K562 (cell line): ENCODE data around the gene SLAMF9. TPM values are rescaled to one million over a fixed set of nuclear protein-coding genes. Genes with fewer than 3 reads are reported as not detected.

Experiments used
- ATAC-seq: fragments of 200-7000 bp; cut with Tn5 transposase; 3 replicates; pipeline ENCODE4 v1.9.1; 2020; ENCODE audit warnings: moderate library complexity
- BruUV-seq: library from RNA; stranded (reverse); fragments of 400-500 nt; replicated peaks from 2 replicates; lab custom pipeline; 2021; lab: Mats Ljungman, UMichigan
- CTCF ChIA-PET: fragments of 300-600 bp; formaldehyde crosslinking; extraction: SDS; loops from one replicate; lab custom pipeline; 2021; ENCODE audit warnings: low intra/inter-chr PET ratio; lab: Yijun Ruan, JAX
- POLR2A ChIA-PET: fragments of 300-600, 350-650 bp; sonication (Branson Sonifier 250); formaldehyde crosslinking; extraction: SDS; loops from one replicate; lab custom pipeline; 2021; ENCODE audit warnings: antibody characterized with exemption, inconsistent platforms; lab: Yijun Ruan, JAX
- DNase-seq, 4 experiments: peaks; one replicate each; pipeline versions ENCODE4 v3.0.0 to v3.0.0-alpha.2; 2011 to 2018; ENCODE audit warnings: low spot score in 3 of 4, mixed read lengths in 3 of 4; ENCODE audit errors: extremely low read depth in 1 of 4
- FAIRE-seq: peaks from 2 replicates; lab custom pipeline; 2011; peaks lifted over from hg19 to GRCh38; lab: Jason Lieb, UNC
- H2AFZ ChIP-seq: 2 replicates; pipeline ENCODE4 v1.6.0; 2011; ENCODE audit warnings: low read depth, low read length, control low read depth, inconsistent platforms
- H3K27ac ChIP-seq: fragments of 200-600 bp; 3 replicates; pipeline ENCODE4 v1.8.0; 2011; ENCODE audit warnings: low read depth, mild to moderate bottlenecking, control low read depth, inconsistent platforms, low read length, moderate library complexity, mixed read lengths; ENCODE audit errors: extremely low read depth
- H3K27me3 ChIP-seq, 2 experiments: fragments of 300-600 bp in 1 of 2; 2 replicates in 1 of 2; 3 replicates in 1 of 2; pipeline versions ENCODE4 v1.6.0 to v1.8.0; 2011; ENCODE audit warnings: inconsistent platforms in 2 of 2, low read length in 2 of 2, mild to moderate bottlenecking in 1 of 2, mixed read lengths in 1 of 2, moderate library complexity in 1 of 2; ENCODE audit not compliant: control insufficient read depth in 2 of 2, insufficient read depth in 2 of 2
- H3K36me3 ChIP-seq: fragments of 300-600 bp; 3 replicates; pipeline ENCODE4 v1.8.0; 2011; ENCODE audit warnings: mild to moderate bottlenecking, low read length, inconsistent platforms; ENCODE audit not compliant: control insufficient read depth, insufficient read depth
- H3K4me1 ChIP-seq, 2 experiments: fragments of 200-600 bp in 1 of 2; replicated peaks in 1 of 2; 2 replicates in 1 of 2; 3 replicates in 1 of 2; pipeline versions ENCODE4 v1.5.1 to v1.8.0; 2011; ENCODE audit warnings: inconsistent platforms in 2 of 2, low read length in 2 of 2, mild to moderate bottlenecking in 1 of 2, mixed read lengths in 1 of 2, moderate library complexity in 1 of 2; ENCODE audit not compliant: control insufficient read depth in 2 of 2, insufficient read depth in 2 of 2
- H3K4me2 ChIP-seq: 2 replicates; pipeline ENCODE4 v1.6.1; 2011; ENCODE audit warnings: low read length, control low read depth, inconsistent platforms, mixed read lengths; ENCODE audit not compliant: insufficient read depth
- H3K4me3 ChIP-seq: fragments of 200-600 bp; sonication (generic), shearing (Covaris generic); 2 replicates; pipeline ENCODE4 v1.5.1; 2016; ENCODE audit warnings: control low read depth, inconsistent platforms
- H3K79me2 ChIP-seq: fragments of 200-600 bp; 3 replicates; pipeline ENCODE4 v1.8.0; 2011; ENCODE audit warnings: low read length, inconsistent platforms; ENCODE audit not compliant: control insufficient read depth, insufficient read depth
- H3K9ac ChIP-seq, 2 experiments: 2 replicates each; pipeline versions ENCODE4 v1.6.0 to v1.6.1; 2011; ENCODE audit warnings: low read depth in 2 of 2, low read length in 2 of 2, control low read depth in 1 of 2, inconsistent platforms in 1 of 2, mild to moderate bottlenecking in 1 of 2, mixed read lengths in 1 of 2; ENCODE audit not compliant: insufficient read depth in 1 of 2
- H3K9me1 ChIP-seq: one replicate; pipeline ENCODE4 v1.6.0; 2011; ENCODE audit warnings: inconsistent platforms, mild to moderate bottlenecking, low read length, moderate library complexity; ENCODE audit not compliant: control insufficient read depth, insufficient read depth
- H3K9me3 ChIP-seq: replicated peaks from 2 replicates; pipeline ENCODE4 v1.5.1; 2011; ENCODE audit warnings: low read depth, low read length, inconsistent platforms; ENCODE audit not compliant: control insufficient read depth, insufficient read depth
- H4K20me1 ChIP-seq: replicated peaks from 2 replicates; pipeline ENCODE4 v1.6.1; 2011; ENCODE audit warnings: low read length, inconsistent platforms, mixed read lengths; ENCODE audit not compliant: control insufficient read depth, insufficient read depth
- KDM2B ChIP-seq: fragments of 250-450 bp; sonication (Bioruptor Pico); IDR thresholded peaks from 2 replicates; pipeline ENCODE4 v1.8.0; 2021; ENCODE audit warnings: mild to moderate bottlenecking, moderate library complexity
- PURB ChIP-seq: sonication (generic); formaldehyde crosslinking; IDR thresholded peaks from 2 replicates; pipeline ENCODE4 v1.9.0; 2021; ENCODE audit warnings: low read depth, mild to moderate bottlenecking, missing genetic modification reagents
- RCOR1 ChIP-seq, 2 experiments: IDR thresholded peaks; 2 replicates each; pipeline ENCODE4 v1.6.1; 2012; ENCODE audit warnings: low read depth in 2 of 2, low read length in 2 of 2, borderline replicate concordance in 1 of 2, improper control_type of control experiment in 1 of 2
- SETDB1 ChIP-seq: IDR thresholded peaks from one replicate; pipeline ENCODE4 v1.6.1; 2012; ENCODE audit warnings: low read length, control low read depth, inconsistent platforms
- TAF15 ChIP-seq: fragments of 200-400 bp; formaldehyde crosslinking; IDR thresholded peaks from 2 replicates; pipeline ENCODE4 v1.6.1; 2017; ENCODE audit warnings: mild to moderate bottlenecking, low read depth, low read length, moderate library complexity
- ZC3H8 ChIP-seq: fragments of 450-650 bp; IDR thresholded peaks from 2 replicates; pipeline ENCODE4 v1.6.1; 2017
- ZNF23 ChIP-seq: fragments of 250-450 bp; sonication (Bioruptor Pico); IDR thresholded peaks from 2 replicates; pipeline ENCODE4 v1.4.0; 2020; ENCODE audit warnings: mild to moderate bottlenecking
- ZNF561 ChIP-seq: fragments of 450-650 bp; formaldehyde crosslinking; conservative IDR thresholded peaks from 2 replicates; pipeline ENCODE4 v1.4.0; 2020; ENCODE audit warnings: mild to moderate bottlenecking, moderate library complexity
- ZNF609 ChIP-seq: sonication (generic); formaldehyde crosslinking; IDR thresholded peaks from 2 replicates; pipeline ENCODE4 v1.8.1; 2023; ENCODE audit warnings: missing genetic modification reagents, mild to moderate bottlenecking, borderline replicate concordance
- WGBS: fragments of 100-300 bp; shearing (Covaris generic); methylation state at CpG from one replicate; pipeline ENCODE4 v1.1.6; 2016; ENCODE audit warnings: low coverage, mixed read lengths; ENCODE audit not compliant: insufficient coverage; ENCODE audit errors: missing lambda C conversion rate; 5-methylcytosine and 5-hydroxymethylcytosine counted together
- in situ Hi-C: fragments of 300-500 bp; cut with MboI; formaldehyde crosslinking; loops from 4 replicates; pipeline ENCODE4 v1.15.0; 2018; ENCODE audit warnings: inconsistent platforms, mixed read lengths
- intact Hi-C: fragments of 100-400 bp; cut with micrococcal nuclease; formaldehyde crosslinking; loops from 2 replicates; pipeline ENCODE4 v1.14.2; 2022
- polyA plus RNA-seq, 8 experiments: library from polyadenylated mRNA; depleted of rRNA in 4 of 8; stranded (reverse) in 5 of 8; unstranded in 3 of 8; fragments of >200 nt; fragmentation: Nextera tagmentation in 2 of 8; fragmentation: Illumina TruSeq in 1 of 8; extraction: Ambion mirVana in 2 of 8; extraction: Trizol in 1 of 8; gene quantifications; 2 replicates each; pipeline versions ENCODE4 v1.2.1 to v1.2.3, GENCODE V29; 2011 to 2014; ENCODE audit warnings: inconsistent platforms in 1 of 8, missing spikeins in 1 of 8
- total RNA-seq, 7 experiments: library from RNA; depleted of rRNA in 6 of 7; stranded (reverse); fragments of >200 nt in 6 of 7; fragmentation: Illumina TruSeq in 2 of 7; extraction: Trizol in 2 of 7; gene quantifications; 2 replicates each; pipeline versions ENCODE4 v1.2.1 to v1.2.3, GENCODE V29; 2011 to 2021; ENCODE audit warnings: low replicate concordance in 1 of 7

Gene SLAMF9
- total and polyA plus RNA-seq, 9 of the 15 experiments (the other 6 are each of a cell fraction or from before 2014, with no cell fraction given) = 0.13 to 0.21 TPM; not detected in 7

- H3K4me3 ChIP-seq = no peak overlapping the region
- no peak for ATAC-seq
- H2AFZ ChIP-seq = no peak overlapping the region
- BruUV-seq = no TSS peak
- H3K27me3 ChIP-seq = peaks cover 0 to 10% of the 10 kb centered on the region in 2 experiments; a peak in 2 of 5 replicates
- no peak overlapping the region for H3K27ac ChIP-seq
- no peaks in the 10 kb centered on the region for H3K36me3 ChIP-seq
- POLR2A ChIA-PET = no interaction called here
- in situ Hi-C loops = loop anchor here (25.0 kb wide), 1 partner anchor 803 kb away; no protein-coding TSS in a partner anchor
- TF ChIP-seq RCOR1 (IDR thresholded peaks at IDR 0.05; ENCODE audit: borderline replicate concordance in 1 of 2, low read depth in 2 of 2, low read length in 2 of 2) = no peak
- TF ChIP-seq ZNF23 (CRISPR knock-in tag) = no peak
- no peak for TF ChIP-seq KDM2B (CRISPR knock-in tag)
- TF ChIP-seq PURB = no peak
- TF ChIP-seq SETDB1 = no peak
- 1% methylated on average over 5 of the region's 5 CpGs for WGBS
- CTCF ChIA-PET = no interaction called here
- no peaks in the 10 kb centered on the region for H3K79me2 ChIP-seq
- no peak overlapping the region for H3K9ac ChIP-seq
- intact Hi-C loops = no loop called here
- no peak for DNase-seq
- no peak overlapping the region for H3K4me2 ChIP-seq
- H3K9me1 ChIP-seq = no peaks in the 10 kb centered on the region
- no peaks in the 10 kb centered on the region for H3K9me3 ChIP-seq
- H4K20me1 ChIP-seq = no peaks in the 10 kb centered on the region
- no peak for FAIRE-seq
- H3K4me1 ChIP-seq = no peaks in the 10 kb centered on the region
Observed at GRCh38 chr1:159990005-159990404, 36.0 kb upstream of the SLAMF9 start.

DNA sequence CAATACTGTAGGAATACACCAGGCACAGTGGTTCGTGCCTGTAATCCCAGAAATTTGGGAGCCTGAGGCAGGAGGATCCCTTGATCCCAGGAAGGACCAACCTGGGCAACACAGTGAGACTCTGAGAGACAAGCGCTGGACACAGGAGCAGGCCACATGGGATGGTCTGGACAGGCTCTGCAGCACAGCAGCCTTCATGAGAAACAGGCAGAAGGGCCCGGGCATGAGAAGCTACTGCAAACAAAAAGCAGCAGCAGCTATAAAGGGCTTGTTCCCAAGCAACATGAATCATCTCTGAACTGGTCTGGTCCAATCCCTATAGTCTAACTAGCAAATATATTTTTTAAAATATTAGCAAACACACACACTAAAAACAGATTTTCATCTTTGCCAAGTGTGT is 35.5 kb upstream of the SLAMF9 start:
- H3K9me1 ChIP-seq = no peaks in the 10 kb centered on the region
- H3K79me2 ChIP-seq = no peaks in the 10 kb centered on the region
- intact Hi-C loops (no loop called here), in situ Hi-C loops (loop anchor here (25.0 kb wide), 1 partner anchor 802 kb away; no protein-coding TSS in a partner anchor)
- BruUV-seq = no TSS peak
- H3K36me3 ChIP-seq = no peaks in the 10 kb centered on the region
- no peak overlapping the region for H2AFZ ChIP-seq
- H3K4me3 ChIP-seq = no peak overlapping the region
- FAIRE-seq (no peak), ATAC-seq (no peak), DNase-seq (no peak)
- H3K27me3 ChIP-seq = peaks cover 0 to 13% of the 10 kb centered on the region in 2 experiments; a peak in 2 of 5 replicates
- H3K9ac ChIP-seq = no peak overlapping the region
- H3K4me2 ChIP-seq = no peak overlapping the region
- 2% methylated on average over 3 of the region's 3 CpGs for WGBS
- no peaks in the 10 kb centered on the region for H3K4me1 ChIP-seq
- CTCF ChIA-PET = no interaction called here
- H3K27ac ChIP-seq = no peak overlapping the region
- POLR2A ChIA-PET = no interaction called here
- no peaks in the 10 kb centered on the region for H3K9me3 ChIP-seq
- no peaks in the 10 kb centered on the region for H4K20me1 ChIP-seq
- TF ChIP-seq ZC3H8 (no peak), ZNF561 (no peak), ZNF609 (CRISPR knock-in tag) (no peak), TAF15 (no peak)
- TF ChIP-seq, all 486 proteins: peak for 0
